HepG2 (cell line): ENCODE measurements around the gene CENATAC. TPM values are rescaled to one million over a fixed set of nuclear protein-coding genes. Genes with fewer than 3 reads are reported as not detected.
A peak's percentile ranks its signal among the peaks of the same experiment; 100 is the strongest.

ENCODE experiments used
- KDM5B ChIP-seq: sonication (generic); formaldehyde crosslinking; IDR thresholded peaks from 2 replicates; pipeline ENCODE4 v1.4.0; 2020; ENCODE audit warnings: missing genetic modification reagents, mild to moderate bottlenecking, borderline replicate concordance
- MTA3 ChIP-seq: sonication (generic); formaldehyde crosslinking; IDR thresholded peaks from 2 replicates; pipeline ENCODE4 v1.4.0; 2020; ENCODE audit warnings: missing genetic modification reagents
- MYNN ChIP-seq: sonication (generic); formaldehyde crosslinking; IDR thresholded peaks from 2 replicates; pipeline ENCODE4 v1.4.0; 2020; ENCODE audit warnings: mild to moderate bottlenecking, low read depth, missing genetic modification reagents
- RORA ChIP-seq: sonication (generic); formaldehyde crosslinking; IDR thresholded peaks from 2 replicates; pipeline ENCODE4 v1.5.0; 2020; ENCODE audit warnings: mild to moderate bottlenecking, missing genetic modification reagents, moderate library complexity
- SMYD3 ChIP-seq: sonication (generic); formaldehyde crosslinking; IDR thresholded peaks from 2 replicates; pipeline ENCODE4 v1.8.1; 2023; ENCODE audit warnings: mild to moderate bottlenecking, missing genetic modification reagents
- WIZ ChIP-seq: sonication (generic); formaldehyde crosslinking; IDR thresholded peaks from 2 replicates; pipeline ENCODE4 v1.5.1; 2020; ENCODE audit warnings: mild to moderate bottlenecking, missing genetic modification reagents
- ZBTB40 ChIP-seq, 2 experiments: fragments of 450-650 bp in 1 of 2; sonication (generic) in 1 of 2; formaldehyde crosslinking in 1 of 2; IDR thresholded peaks; 2 replicates each; pipeline versions ENCODE4 v1.6.1 to v1.8.0; 2016 to 2022; ENCODE audit warnings: antibody characterized with exemption in 1 of 2, mild to moderate bottlenecking in 1 of 2, missing genetic modification reagents in 1 of 2
- ZMYM4 ChIP-seq: sonication (generic); formaldehyde crosslinking; IDR thresholded peaks from 2 replicates; pipeline ENCODE4 v1.8.1; 2023; ENCODE audit warnings: mild to moderate bottlenecking, missing genetic modification reagents
- ZNF292 ChIP-seq: sonication (generic); formaldehyde crosslinking; IDR thresholded peaks from 2 replicates; pipeline ENCODE4 v1.8.1; 2022; ENCODE audit warnings: mild to moderate bottlenecking, low read depth, missing genetic modification reagents, borderline replicate concordance
- ZNF3 ChIP-seq: IDR thresholded peaks from 2 replicates; pipeline ENCODE4 v1.7.0; 2017; ENCODE audit warnings: inconsistent platforms
- ZNF350 ChIP-seq: sonication (generic); formaldehyde crosslinking; IDR thresholded peaks from 2 replicates; pipeline ENCODE4 v1.4.0; 2020; ENCODE audit warnings: mild to moderate bottlenecking, low read depth, missing genetic modification reagents, borderline replicate concordance
- ZNF430 ChIP-seq: sonication (generic); formaldehyde crosslinking; IDR thresholded peaks from 2 replicates; pipeline ENCODE4 v1.9.0; 2021; ENCODE audit warnings: mild to moderate bottlenecking, missing genetic modification reagents
- ZNF552 ChIP-seq: sonication (generic); formaldehyde crosslinking; IDR thresholded peaks from 2 replicates; pipeline ENCODE4 v1.9.0; 2022; ENCODE audit warnings: missing genetic modification reagents, mild to moderate bottlenecking, borderline replicate concordance
- ZNF777 ChIP-seq: sonication (generic); formaldehyde crosslinking; IDR thresholded peaks from 2 replicates; pipeline ENCODE4 v1.4.0; 2020; ENCODE audit warnings: missing genetic modification reagents
- polyA plus RNA-seq, 8 experiments: library from polyadenylated mRNA; depleted of rRNA in 3 of 8; stranded (reverse) in 7 of 8; unstranded in 1 of 8; fragments of >200 nt; fragmentation: Illumina TruSeq in 4 of 8; extraction: Trizol in 4 of 8; gene quantifications; 2 replicates each; pipeline versions ENCODE4 v1.2.1 to v1.2.3, GENCODE V29; 2011 to 2016; ENCODE audit warnings: low read depth in 4 of 8, missing spikeins in 1 of 8, mixed read lengths in 1 of 8; ENCODE audit not compliant: insufficient read depth in 1 of 8
- total RNA-seq, 5 experiments: library from RNA; depleted of rRNA; stranded (reverse); fragments of >200 nt; fragmentation: Illumina TruSeq; extraction: Trizol; gene quantifications; 2 replicates each; pipeline ENCODE4 v1.2.3, GENCODE V29; 2016; ENCODE audit warnings: low read depth in 1 of 5
- TF ChIP-seq, protein P1 (sequence below): sonication (generic); formaldehyde crosslinking; IDR thresholded peaks from 2 replicates; pipeline ENCODE4 v1.4.0; 2020; ENCODE audit warnings: mild to moderate bottlenecking, missing genetic modification reagents
- TF ChIP-seq, protein P2 (sequence below): sonication (generic); formaldehyde crosslinking; conservative IDR thresholded peaks from 2 replicates; pipeline ENCODE4 v1.8.1; 2023; ENCODE audit warnings: missing genetic modification reagents

CENATAC gene
- total and polyA plus RNA-seq, 2 of the 13 experiments (the other 11 are each of a cell fraction or from before 2014, with no cell fraction given), result 21.7 to 25.0 TPM

GRCh38 chr11:119057000-119057769, 59.2 kb downstream of the CENATAC start, which contains the start of gene HYOU1 (continued):
- TF ChIP-seq ZNF430 (CRISPR knock-in tag) (peak; percentile 52; the same call in 1 of the 2 replicates), ZNF292 (CRISPR knock-in tag) (no peak), ZNF350 (CRISPR knock-in tag) (0 out of 2 replicates have a peak, but pooled peaks have one; percentile 43), SMYD3 (CRISPR knock-in tag) (no peak), MTA3 (CRISPR knock-in tag) (no peak), ZNF552 (CRISPR knock-in tag) (no peak; the same call in 1 of the 2 replicates), RORA (CRISPR knock-in tag) (no peak), ZNF777 (CRISPR knock-in tag) (peak; percentile 65; the same call in 1 of the 2 replicates), ZBTB40 (IDR thresholded peaks at IDR 0.05) (no peak), ZBTB40 (CRISPR knock-in tag; IDR thresholded peaks at IDR 0.05) (0 out of 2 replicates have a peak, but pooled peaks have one; percentile 2), KDM5B (CRISPR knock-in tag) (peak; percentile 66; the same call in 1 of the 2 replicates), MYNN (no peak), WIZ (CRISPR knock-in tag) (no peak), ZNF3 (CRISPR knock-in tag) (no peak), ZMYM4 (CRISPR knock-in tag) (peak; percentile 68; the same call in 1 of the 2 replicates)
- TF ChIP-seq, protein P1, sequence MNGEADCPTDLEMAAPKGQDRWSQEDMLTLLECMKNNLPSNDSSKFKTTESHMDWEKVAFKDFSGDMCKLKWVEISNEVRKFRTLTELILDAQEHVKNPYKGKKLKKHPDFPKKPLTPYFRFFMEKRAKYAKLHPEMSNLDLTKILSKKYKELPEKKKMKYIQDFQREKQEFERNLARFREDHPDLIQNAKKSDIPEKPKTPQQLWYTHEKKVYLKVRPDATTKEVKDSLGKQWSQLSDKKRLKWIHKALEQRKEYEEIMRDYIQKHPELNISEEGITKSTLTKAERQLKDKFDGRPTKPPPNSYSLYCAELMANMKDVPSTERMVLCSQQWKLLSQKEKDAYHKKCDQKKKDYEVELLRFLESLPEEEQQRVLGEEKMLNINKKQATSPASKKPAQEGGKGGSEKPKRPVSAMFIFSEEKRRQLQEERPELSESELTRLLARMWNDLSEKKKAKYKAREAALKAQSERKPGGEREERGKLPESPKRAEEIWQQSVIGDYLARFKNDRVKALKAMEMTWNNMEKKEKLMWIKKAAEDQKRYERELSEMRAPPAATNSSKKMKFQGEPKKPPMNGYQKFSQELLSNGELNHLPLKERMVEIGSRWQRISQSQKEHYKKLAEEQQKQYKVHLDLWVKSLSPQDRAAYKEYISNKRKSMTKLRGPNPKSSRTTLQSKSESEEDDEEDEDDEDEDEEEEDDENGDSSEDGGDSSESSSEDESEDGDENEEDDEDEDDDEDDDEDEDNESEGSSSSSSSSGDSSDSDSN, result peak; percentile 73
- TF ChIP-seq, protein P2, sequence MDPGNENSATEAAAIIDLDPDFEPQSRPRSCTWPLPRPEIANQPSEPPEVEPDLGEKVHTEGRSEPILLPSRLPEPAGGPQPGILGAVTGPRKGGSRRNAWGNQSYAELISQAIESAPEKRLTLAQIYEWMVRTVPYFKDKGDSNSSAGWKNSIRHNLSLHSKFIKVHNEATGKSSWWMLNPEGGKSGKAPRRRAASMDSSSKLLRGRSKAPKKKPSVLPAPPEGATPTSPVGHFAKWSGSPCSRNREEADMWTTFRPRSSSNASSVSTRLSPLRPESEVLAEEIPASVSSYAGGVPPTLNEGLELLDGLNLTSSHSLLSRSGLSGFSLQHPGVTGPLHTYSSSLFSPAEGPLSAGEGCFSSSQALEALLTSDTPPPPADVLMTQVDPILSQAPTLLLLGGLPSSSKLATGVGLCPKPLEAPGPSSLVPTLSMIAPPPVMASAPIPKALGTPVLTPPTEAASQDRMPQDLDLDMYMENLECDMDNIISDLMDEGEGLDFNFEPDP, result no peak
